Measurements from ENCODE around the gene SMOC1. TPM values are rescaled to one million over a fixed set of nuclear protein-coding genes. Genes with fewer than 3 reads are reported as not detected.

Gene SMOC1
- total and polyA plus RNA-seq, 2 of the 8 experiments (the other 6 are each of a cell fraction or from before 2014, with no cell fraction given) = 1.6 to 2.4 TPM

GRCh38 chr14:70014406-70015095 is 135.3 kb downstream of the SMOC1 start:
- H3K4ac ChIP-seq (replicated peaks; ENCODE audit: insufficient read length, low read depth, low read length) = no peak overlapping the region
- ChIA-PET CTCF (ENCODE audit: partially characterized antibody) (interaction anchor here (0.8 to 5.4 kb wide), 39 partner anchors 8 to 485 kb away, joined by 3 to 45 read pairs (median 6); partner anchors contain the start of gene SMOC1), POLR2A (ENCODE audit: partially characterized antibody) (no interaction called here)
- no peak overlapping the region for H2BK12ac ChIP-seq (ENCODE audit: low read depth, low read length)
- no peak overlapping the region for H4K8ac ChIP-seq (ENCODE audit: extremely low read depth, insufficient read depth, low read length)
- no peaks in the 10 kb centered on the region for H3K79me1 ChIP-seq (ENCODE audit: low read depth, low read length)
- H3K23me2 ChIP-seq (ENCODE audit: low read depth, low read length) = no peaks in the 10 kb centered on the region
- H2BK15ac ChIP-seq (ENCODE audit: low read length) = no peak overlapping the region
- no peak overlapping the region for H3K18ac ChIP-seq (ENCODE audit: extremely low read depth, low read length)
- H3K27ac ChIP-seq (ENCODE audit: low read depth, low read length) = no peak overlapping the region
- no peak overlapping the region for H3K56ac ChIP-seq (replicated peaks; ENCODE audit: insufficient read length, low read depth, low read length)
- no peaks in the 10 kb centered on the region for H3K27me3 ChIP-seq (replicated peaks in 1 of 4; ENCODE audit: control insufficient read depth in 3 of 4, extremely low read depth in 1 of 4, insufficient read depth in 3 of 4, low read length in 3 of 4)
- no peaks in the 10 kb centered on the region for H4K20me1 ChIP-seq (replicated peaks in 1 of 2; ENCODE audit: control insufficient read depth in 1 of 2, insufficient read depth in 2 of 2, low read length in 2 of 2)
- no peaks in the 10 kb centered on the region for H3K79me2 ChIP-seq (ENCODE audit: control insufficient read depth in 1 of 2, insufficient read depth in 2 of 2, low read length in 2 of 2)
- no peak overlapping the region for H2BK120ac ChIP-seq (replicated peaks; ENCODE audit: low read depth, low read length)
- no peak overlapping the region for H3K4me2 ChIP-seq (ENCODE audit: insufficient read depth in 1 of 2, low read depth in 2 of 2, low read length in 2 of 2)
- 91% methylated on average over 7 of the region's 7 CpGs; no CpG with 5 or more reads in 1 of the 2 experiments for WGBS, 2 experiments (ENCODE audit: extremely low coverage in 1 of 2, insufficient coverage in 1 of 2, insufficient read length in 1 of 2, insufficient replicate concordance in 2 of 2, low coverage in 1 of 2, low lambda C conversion rate in 2 of 2, missing lambda C conversion rate in 1 of 2)
- H3K4me1 ChIP-seq (replicated peaks in 1 of 4; ENCODE audit: control insufficient read depth in 3 of 4, insufficient read depth in 4 of 4, low read length in 3 of 4) = peaks cover 0 to 3% (median 0%) of the 10 kb centered on the region in 4 experiments; a peak in 1 of 7 replicates
- no peak overlapping the region for H3K4me3 ChIP-seq (ENCODE audit: extremely low read depth in 1 of 4, insufficient read depth in 2 of 4, low read depth in 3 of 4, low read length in 4 of 4)
- no peak overlapping the region for H4K91ac ChIP-seq (replicated peaks; ENCODE audit: insufficient read length, low read length)
- TF ChIP-seq GABPA (IDR thresholded peaks at IDR 0.05; ENCODE audit: borderline replicate concordance, insufficient read depth, low read length) = no peak
- TF ChIP-seq, protein P1, sequence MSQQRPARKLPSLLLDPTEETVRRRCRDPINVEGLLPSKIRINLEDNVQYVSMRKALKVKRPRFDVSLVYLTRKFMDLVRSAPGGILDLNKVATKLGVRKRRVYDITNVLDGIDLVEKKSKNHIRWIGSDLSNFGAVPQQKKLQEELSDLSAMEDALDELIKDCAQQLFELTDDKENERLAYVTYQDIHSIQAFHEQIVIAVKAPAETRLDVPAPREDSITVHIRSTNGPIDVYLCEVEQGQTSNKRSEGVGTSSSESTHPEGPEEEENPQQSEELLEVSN (IDR thresholded peaks at IDR 0.05) = no peak
- no peak for TF ChIP-seq YY1 (IDR thresholded peaks at IDR 0.05; ENCODE audit: low read depth, low read length)
- TF ChIP-seq CHD1 (IDR thresholded peaks at IDR 0.05; ENCODE audit: low read depth, low read length) = no peak
- no peak for TF ChIP-seq FOSL1 (IDR thresholded peaks at IDR 0.05; ENCODE audit: insufficient read depth, low read depth, low read length)
- no peak for TF ChIP-seq CBX5 (IDR thresholded peaks at IDR 0.05; ENCODE audit: low read depth, low read length)
- TF ChIP-seq RFX5 (IDR thresholded peaks at IDR 0.05; ENCODE audit: borderline replicate concordance, low read depth, low read length) = no peak
- TF ChIP-seq MAFK (IDR thresholded peaks at IDR 0.05; ENCODE audit: low read depth, low read length) = no peak
- no peak for TF ChIP-seq NRF1 (IDR thresholded peaks at IDR 0.05; ENCODE audit: low read depth, low read length)
- no peak for TF ChIP-seq SRF (IDR thresholded peaks at IDR 0.05; ENCODE audit: low read depth, low read length)
- no peak for TF ChIP-seq RBBP5 (IDR thresholded peaks at IDR 0.05; ENCODE audit: borderline replicate concordance, low read depth, low read length)
- no peak for TF ChIP-seq BCL11A (IDR thresholded peaks at IDR 0.05; ENCODE audit: low read depth in 2 of 2, low read length in 2 of 2)
- H3K9ac ChIP-seq (replicated peaks in 1 of 4; ENCODE audit: extremely low read depth in 1 of 4, low read depth in 3 of 4, low read length in 3 of 4) = no peak overlapping the region
- no peak overlapping the region for H2BK20ac ChIP-seq (ENCODE audit: low read length)
- H2AK5ac ChIP-seq (ENCODE audit: low read depth, low read length) = 0 out of 2 replicates have a peak overlapping the region, but pooled peaks have one; percentile 29
- no peaks in the 10 kb centered on the region for H3K9me3 ChIP-seq (ENCODE audit: insufficient read depth in 2 of 2, low read depth in 1 of 2, low read length in 1 of 2)
- DNase-seq (ENCODE audit: low read depth in 1 of 2, low spot score in 2 of 2) (no peak), FAIRE-seq (no peak)
- no peak overlapping the region for H3K14ac ChIP-seq (ENCODE audit: insufficient read length)
- H2BK5ac ChIP-seq (ENCODE audit: low read depth, low read length) = no peak overlapping the region
- no peak overlapping the region for H2AFZ ChIP-seq (ENCODE audit: low read length)
- H3K23ac ChIP-seq (ENCODE audit: insufficient read length) = no peak overlapping the region
- H3K36me3 ChIP-seq (ENCODE audit: control insufficient read depth in 2 of 4, insufficient read depth in 4 of 4, low read length in 3 of 4) = no peaks in the 10 kb centered on the region
- H4K5ac ChIP-seq (ENCODE audit: insufficient read length, low read depth, low read length) = no peak overlapping the region

Measured in H1 (cell line).